Measurements from ENCODE around the gene NIT2. TPM values are rescaled to one million over a fixed set of nuclear protein-coding genes. Genes with fewer than 3 reads are reported as not detected.

Gene NIT2
- total RNA-seq, 1 donor from 2014 or later = 60.4 TPM

Other genes with a start within 250 kb of the NIT2 start
- gene FILIP1L, start 220.3 kb upstream of the NIT2 start, total RNA-seq = 39.3 TPM
- gene TBC1D23, start 73.8 kb upstream of the NIT2 start, total RNA-seq = 33.2 TPM
- 63.1 TPM for gene TOMM70, start 66.3 kb downstream of the NIT2 start, total RNA-seq
- 2.6 TPM for gene LNP1, start 66.8 kb downstream of the NIT2 start, total RNA-seq
- gene TMEM45A, start 157.9 kb downstream of the NIT2 start, total RNA-seq = 3.6 TPM